Measurements from ENCODE around the gene MTMR3.

Gene MTMR3

GRCh38 chr22:29975494-29975893, 92.5 kb downstream of the MTMR3 start:
- no peak for FAIRE-seq

GRCh38 chr22:29977107-29977506, 94.1 kb downstream of the MTMR3 start:
- DNase-seq (ENCODE audit: insufficient read length, low spot score) (no peak), FAIRE-seq (no peak)
- no peak for TF ChIP-seq POLR2A (IDR thresholded peaks at IDR 0.05; ENCODE audit: low read depth, low read length)

More at GRCh38 chr22:29975494-29975893, 92.5 kb downstream of the MTMR3 start:
- TF ChIP-seq POLR2A (IDR thresholded peaks at IDR 0.05; ENCODE audit: low read depth, low read length) = no peak
- DNase-seq (ENCODE audit: insufficient read length, low spot score) = no peak

DNA sequence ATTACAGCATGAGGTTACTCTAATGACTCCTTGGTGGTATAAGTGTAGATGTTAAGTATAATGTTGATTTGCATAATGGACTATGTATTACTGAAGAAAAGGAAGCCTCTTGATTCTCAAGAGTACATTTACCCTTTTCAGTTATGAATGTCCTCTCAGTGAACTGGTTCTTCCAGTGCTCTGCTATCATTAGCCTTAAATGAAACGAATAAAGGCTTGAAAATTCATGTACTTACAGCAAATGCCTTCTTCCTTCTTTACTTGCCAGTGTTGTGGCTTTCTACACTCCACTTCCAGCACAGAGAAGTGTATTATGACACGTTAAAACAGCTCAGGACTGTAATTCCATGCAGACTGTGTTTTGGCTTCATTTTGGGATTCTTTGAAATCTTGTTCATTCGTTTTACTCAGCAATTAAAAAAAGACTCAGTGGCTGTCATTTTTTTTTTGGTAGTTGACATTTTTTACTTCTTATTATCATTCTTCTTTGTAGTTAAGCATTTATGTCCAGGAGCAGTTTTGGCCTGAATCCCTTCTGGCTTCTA, 96.9 kb downstream of the MTMR3 start:
- FAIRE-seq (no peak), DNase-seq (ENCODE audit: insufficient read length, low spot score) (no peak)
- TF ChIP-seq POLR2A (IDR thresholded peaks at IDR 0.05; ENCODE audit: low read depth, low read length) = no peak

DNA sequence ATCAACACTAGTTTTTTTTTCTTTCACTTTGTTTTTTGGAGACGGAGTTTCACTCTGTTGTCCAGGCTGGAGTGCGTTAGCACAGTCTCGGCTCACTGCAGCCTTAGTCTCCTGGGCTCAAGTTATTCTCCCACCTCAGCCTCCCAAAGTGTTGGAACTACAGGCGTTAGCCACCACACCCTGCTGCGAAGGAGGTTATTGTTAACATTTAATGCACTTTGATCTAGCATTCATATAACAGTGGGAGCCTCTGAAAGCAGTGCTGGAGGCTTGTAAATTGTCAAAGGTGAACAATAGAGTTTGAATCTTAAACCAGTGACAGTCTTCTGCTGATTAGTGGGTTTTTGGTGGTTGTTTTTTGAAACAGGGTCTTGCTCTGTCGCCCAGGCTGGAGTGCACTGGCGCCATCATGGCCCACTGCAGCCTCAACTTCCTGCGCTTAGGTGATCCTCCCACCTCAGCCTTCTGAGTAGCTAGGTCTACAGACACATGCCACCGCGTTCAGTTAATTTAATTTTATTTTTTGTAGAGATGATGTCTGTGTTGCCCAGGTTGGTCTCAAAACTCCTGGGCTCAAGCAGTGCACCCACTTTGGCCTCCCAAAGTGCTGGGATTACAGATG, 100.4 kb downstream of the MTMR3 start:
- TF ChIP-seq POLR2A (IDR thresholded peaks at IDR 0.05; ENCODE audit: low read depth, low read length) = no peak
- FAIRE-seq (no peak), DNase-seq (ENCODE audit: insufficient read length, low spot score) (no peak)

- FAIRE-seq (no peak), DNase-seq (ENCODE audit: insufficient read length, low spot score) (no peak)
- TF ChIP-seq POLR2A (IDR thresholded peaks at IDR 0.05; ENCODE audit: low read depth, low read length) = no peak
These were observed 102.9 kb downstream of the MTMR3 start for GRCh38 chr22:29985912-29986311.

GRCh38 chr22:29987137-29987536, 104.2 kb downstream of the MTMR3 start:
- DNase-seq (ENCODE audit: insufficient read length, low spot score) (no peak), FAIRE-seq (no peak)

GRCh38 chr22:29988719-29989118, 105.7 kb downstream of the MTMR3 start:
- no peak for DNase-seq (ENCODE audit: insufficient read length, low spot score)
- no peak for TF ChIP-seq POLR2A (IDR thresholded peaks at IDR 0.05; ENCODE audit: low read depth, low read length)
- FAIRE-seq = no peak

More at GRCh38 chr22:29987137-29987536, 104.2 kb downstream of the MTMR3 start:
- no peak for TF ChIP-seq POLR2A (IDR thresholded peaks at IDR 0.05; ENCODE audit: low read depth, low read length)

GRCh38 chr22:29989446-29989845, 106.5 kb downstream of the MTMR3 start:
- no peak for DNase-seq (ENCODE audit: insufficient read length, low spot score)
- no peak for TF ChIP-seq POLR2A (IDR thresholded peaks at IDR 0.05; ENCODE audit: low read depth, low read length)
- no peak for FAIRE-seq

DNA sequence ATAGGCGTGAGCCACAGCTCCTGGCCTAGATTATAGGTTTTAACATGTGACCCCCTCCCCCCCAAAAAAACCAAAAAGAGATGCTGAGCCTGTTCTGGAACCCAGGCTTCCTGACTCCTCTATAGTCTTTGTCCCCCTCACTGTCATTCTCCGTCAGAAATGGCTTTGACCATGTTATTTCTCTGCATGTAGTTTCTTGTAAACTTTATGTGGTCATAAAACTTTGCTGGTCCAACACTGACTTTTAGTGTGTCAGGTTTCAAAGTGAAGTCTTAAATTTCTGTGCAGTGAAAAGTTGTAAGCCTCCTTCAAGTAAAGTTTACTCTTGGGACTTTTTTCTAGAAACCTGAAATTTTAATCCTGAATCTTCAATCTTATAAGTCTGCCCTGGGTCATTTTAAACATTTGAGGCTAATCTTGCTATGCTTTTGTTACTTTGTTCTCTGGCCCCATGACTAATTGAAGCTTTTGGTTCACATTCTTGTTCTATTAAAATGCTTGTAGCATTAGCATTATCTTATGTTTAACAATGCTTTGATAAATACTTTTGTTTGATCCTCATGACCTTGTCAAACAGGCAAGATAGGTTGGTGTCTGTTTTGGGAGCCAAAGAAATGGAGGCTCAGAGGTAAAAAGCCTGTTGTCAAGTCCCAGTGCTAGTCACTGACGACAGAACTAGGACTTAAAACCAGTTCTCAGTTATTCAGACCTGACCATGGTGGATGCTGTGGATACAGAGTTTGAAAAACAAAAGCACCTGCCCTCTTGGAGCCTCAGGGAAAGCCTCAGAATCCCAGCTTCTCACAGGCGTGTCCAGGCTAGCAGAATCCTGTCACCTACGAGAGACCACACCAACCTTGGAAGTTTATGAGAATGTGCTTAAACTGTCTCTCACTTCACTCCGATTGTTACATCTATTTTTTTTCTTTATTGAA, 109.6 kb downstream of the MTMR3 start:
- FAIRE-seq (no peak), DNase-seq (ENCODE audit: insufficient read length, low spot score) (no peak)
- TF ChIP-seq POLR2A (IDR thresholded peaks at IDR 0.05; ENCODE audit: low read depth, low read length) = no peak

- no peak for TF ChIP-seq POLR2A (IDR thresholded peaks at IDR 0.05; ENCODE audit: low read depth, low read length)
- DNase-seq (ENCODE audit: insufficient read length, low spot score) (no peak), FAIRE-seq (peak; percentile 68)
These were observed 111.2 kb downstream of the MTMR3 start for GRCh38 chr22:29994027-29994715.

- DNase-seq (ENCODE audit: insufficient read length, low spot score) = no peak
- no peak for TF ChIP-seq POLR2A (IDR thresholded peaks at IDR 0.05; ENCODE audit: low read depth, low read length)
- peak; percentile 23 for FAIRE-seq
These were observed 112.0 kb downstream of the MTMR3 start for GRCh38 chr22:29994943-29995342.

- no peak for TF ChIP-seq POLR2A (IDR thresholded peaks at IDR 0.05; ENCODE audit: low read depth, low read length)
- no peak for FAIRE-seq
- no peak for DNase-seq (ENCODE audit: insufficient read length, low spot score)
These were observed 114.1 kb downstream of the MTMR3 start for GRCh38 chr22:29997107-29997506.

DNA sequence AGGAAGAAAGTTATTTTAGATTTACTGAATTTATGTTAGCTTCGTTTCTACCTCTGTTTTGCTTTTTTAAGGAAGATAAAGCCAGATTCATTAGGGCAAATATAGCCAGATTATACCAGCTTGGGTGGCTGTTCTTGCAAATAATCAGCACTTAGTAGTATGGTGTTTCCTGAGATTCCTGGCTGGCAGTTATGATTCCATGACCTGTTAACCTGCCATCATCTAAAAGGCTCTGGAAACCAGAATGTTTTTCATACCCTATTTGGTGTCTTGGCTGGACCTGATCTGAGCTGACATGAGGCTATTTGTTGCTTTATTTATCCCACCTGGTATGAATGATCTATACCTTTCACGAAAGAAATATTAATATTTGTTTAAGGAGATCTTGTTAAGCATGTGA, 114.5 kb downstream of the MTMR3 start:
- FAIRE-seq (no peak), DNase-seq (ENCODE audit: insufficient read length, low spot score) (no peak)
- no peak for TF ChIP-seq POLR2A (IDR thresholded peaks at IDR 0.05; ENCODE audit: low read depth, low read length)
